ENCODE results near the gene PGD. TPM values are rescaled to one million over a fixed set of nuclear protein-coding genes. Genes with fewer than 3 reads are reported as not detected.

PGD gene
- total RNA-seq, 1 experiment from 2014 or later = 162 TPM

DNA sequence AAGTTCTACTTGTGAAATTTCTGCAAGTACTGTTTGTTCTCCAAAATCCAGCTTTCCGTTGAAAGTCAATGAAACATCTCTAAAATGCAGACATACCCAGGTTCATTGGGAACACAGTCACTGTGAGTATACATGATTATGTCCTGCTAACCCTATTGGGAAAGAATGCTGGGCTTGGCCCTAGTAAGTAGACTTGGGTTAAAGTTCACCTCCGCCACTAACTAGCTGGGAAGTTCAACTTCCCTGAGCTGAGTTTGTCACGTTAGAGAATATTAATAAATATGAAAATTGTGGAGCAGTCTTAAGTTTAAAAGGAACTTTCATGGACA lies 10.5 kb upstream of the PGD start:
- intact Hi-C loops (cut with micrococcal nuclease) = loop anchor here (1.0 kb wide), 1 partner anchor 10 kb away; no protein-coding TSS in a partner anchor
- no peak for TF ChIP-seq EZH2phosphoT487 (IDR thresholded peaks at IDR 0.05; ENCODE audit: borderline replicate concordance, low read length)
- TF ChIP-seq EZH2 (IDR thresholded peaks at IDR 0.05; ENCODE audit: low read length, unreplicated experiment) = no peak
- no peak for TF ChIP-seq CTCF (conservative IDR thresholded peaks at IDR 0.05; ENCODE audit: low read depth, low read length)

DNA sequence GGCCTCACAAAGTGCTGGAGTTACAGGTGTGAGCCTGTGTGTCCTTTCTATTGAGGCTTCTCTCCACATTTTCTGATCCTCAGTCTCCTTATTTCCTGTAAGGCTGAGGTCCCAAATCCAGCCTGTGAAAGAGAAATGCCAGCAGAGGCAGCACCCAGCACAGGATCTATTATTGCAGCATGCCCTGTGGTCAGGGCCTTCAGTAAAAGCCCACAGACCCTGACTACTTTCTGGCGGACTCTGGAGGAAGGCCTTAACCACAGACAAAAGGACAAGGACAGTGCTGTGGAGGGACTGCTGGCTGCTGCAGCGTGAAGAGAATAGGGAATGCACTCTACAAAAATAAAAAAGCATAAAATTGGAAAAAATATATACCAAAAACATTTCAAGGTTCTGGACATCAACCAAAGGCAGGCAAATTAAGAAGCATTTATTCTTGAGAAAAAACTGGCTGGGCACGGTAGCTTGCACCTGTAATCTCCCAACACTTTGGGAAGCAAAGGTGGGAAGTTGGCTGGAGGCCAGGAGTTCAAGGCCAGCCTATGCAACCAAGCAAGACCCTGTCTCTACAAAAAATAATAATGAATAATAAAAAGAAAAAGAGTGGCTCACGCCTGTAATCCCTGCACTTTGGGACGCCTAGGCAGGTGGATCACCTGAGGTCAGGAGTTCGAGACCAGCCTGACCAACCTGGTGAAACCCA lies 9.4 kb upstream of the PGD start:
- no peak for DNase-seq
- Histone ChIP-seq H4K20me1 (ENCODE audit: low read length) (no peaks in the 10 kb centered on the region), H3K27ac (ENCODE audit: low read length) (no peak overlapping the region), H3K9ac (ENCODE audit: low read length) (no peak overlapping the region), H3K36me3 (ENCODE audit: low read depth, low read length) (no peaks in the 10 kb centered on the region), H3K4me2 (ENCODE audit: low read length) (no peak overlapping the region), H3K4me1 (ENCODE audit: insufficient read depth, low read length) (peaks cover 22% of the 10 kb centered on the region), H3K9me2 (replicated peaks; ENCODE audit: low read length) (no peaks in the 10 kb centered on the region), H3K9me3 (ENCODE audit: low read length) (no peaks in the 10 kb centered on the region), H2AFZ (ENCODE audit: low read length) (no peak overlapping the region), H3K27me3 (ENCODE audit: low read length) (no peaks in the 10 kb centered on the region), H3K4me3 (ENCODE audit: low read length) (no peak overlapping the region), H3K79me2 (ENCODE audit: low read length) (no peaks in the 10 kb centered on the region), H3F3A (ENCODE audit: low read length, unreplicated experiment) (no peaks in the 10 kb centered on the region)
- TF ChIP-seq EZH2 (IDR thresholded peaks at IDR 0.05; ENCODE audit: low read length, unreplicated experiment) (no peak), EZH2phosphoT487 (IDR thresholded peaks at IDR 0.05; ENCODE audit: borderline replicate concordance, low read length) (no peak), CTCF (conservative IDR thresholded peaks at IDR 0.05; ENCODE audit: low read depth, low read length) (no peak)
- ChIA-PET POLR2A (ENCODE audit: unreplicated experiment) (no interaction called here), CTCF (no interaction called here)
- intact Hi-C loops (cut with micrococcal nuclease) = no loop called here
- no TSS peak for BruUV-seq (replicated peaks)
- ATAC-seq = no peak

More for the DNA sequence above, 10.5 kb upstream of the PGD start:
- no peaks in the 10 kb centered on the region for H4K20me1 ChIP-seq (ENCODE audit: low read length)
- H3K9me2 ChIP-seq (replicated peaks; ENCODE audit: low read length) = no peaks in the 10 kb centered on the region
- no TSS peak for BruUV-seq (replicated peaks)
- no peaks in the 10 kb centered on the region for H3K36me3 ChIP-seq (ENCODE audit: low read depth, low read length)
- peaks cover 22% of the 10 kb centered on the region for H3K4me1 ChIP-seq (ENCODE audit: insufficient read depth, low read length)
- no peaks in the 10 kb centered on the region for H3K9me3 ChIP-seq (ENCODE audit: low read length)
- DNase-seq (no peak), ATAC-seq (peak; percentile 10; the same call in 1 of the 2 replicates)
- H2AFZ ChIP-seq (ENCODE audit: low read length) = no peak overlapping the region
- CTCF ChIA-PET = interaction anchor here (1.4 kb wide), 1 partner anchor 42 kb away, joined by 7 read pairs; the partner anchor contains the start of gene CENPS
- no peak overlapping the region for H3K9ac ChIP-seq (ENCODE audit: low read length)
- POLR2A ChIA-PET (ENCODE audit: unreplicated experiment) = no interaction called here
- no peaks in the 10 kb centered on the region for H3K27me3 ChIP-seq (ENCODE audit: low read length)
- no peaks in the 10 kb centered on the region for H3F3A ChIP-seq (ENCODE audit: low read length, unreplicated experiment)
- H3K27ac ChIP-seq (ENCODE audit: low read length) = peak overlapping the region; percentile 96
- no peak overlapping the region; the same call in 1 of the 2 replicates for H3K4me3 ChIP-seq (ENCODE audit: low read length)
- H3K79me2 ChIP-seq (ENCODE audit: low read length) = no peaks in the 10 kb centered on the region
- H3K4me2 ChIP-seq (ENCODE audit: low read length) = peak overlapping the region; percentile 70

DNA sequence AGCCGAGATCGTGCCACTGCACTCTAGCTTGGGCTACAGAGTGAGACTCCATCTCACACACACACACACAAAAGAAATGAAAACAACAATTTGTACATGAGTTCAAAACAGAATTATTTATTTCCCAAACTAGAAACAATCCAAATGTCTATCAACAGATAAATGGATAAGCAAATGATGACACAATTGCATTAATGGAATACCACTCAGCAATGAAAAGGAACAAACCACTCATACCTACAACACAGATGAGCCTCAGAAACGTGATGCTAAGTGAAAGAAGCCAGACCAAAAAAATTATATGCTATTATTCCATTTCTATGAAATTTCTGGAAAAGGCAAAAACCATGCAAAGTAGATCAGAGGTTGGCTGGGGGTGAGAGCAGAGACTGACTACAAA lies 2.0 kb upstream of the PGD start:
- ATAC-seq = no peak
- Histone ChIP-seq H3K79me2 (ENCODE audit: low read length) (peaks cover 28% of the 10 kb centered on the region), H3K36me3 (ENCODE audit: low read depth, low read length) (peaks cover 5% of the 10 kb centered on the region), H3K9me3 (ENCODE audit: low read length) (no peaks in the 10 kb centered on the region), H3K27me3 (ENCODE audit: low read length) (no peaks in the 10 kb centered on the region), H3K9ac (ENCODE audit: low read length) (no peak overlapping the region), H3K4me3 (ENCODE audit: low read length) (no peak overlapping the region), H3K4me2 (ENCODE audit: low read length) (no peak overlapping the region), H3K9me2 (replicated peaks; ENCODE audit: low read length) (no peaks in the 10 kb centered on the region), H3K4me1 (ENCODE audit: insufficient read depth, low read length) (peaks cover 15% of the 10 kb centered on the region), H2AFZ (ENCODE audit: low read length) (no peak overlapping the region), H4K20me1 (ENCODE audit: low read length) (peaks cover 20% of the 10 kb centered on the region), H3K27ac (ENCODE audit: low read length) (no peak overlapping the region), H3F3A (ENCODE audit: low read length, unreplicated experiment) (peaks cover 2% of the 10 kb centered on the region)
- no peak for DNase-seq
- BruUV-seq (replicated peaks) = no TSS peak
- ChIA-PET POLR2A (ENCODE audit: unreplicated experiment) (no interaction called here), CTCF (no interaction called here)
- TF ChIP-seq CTCF (conservative IDR thresholded peaks at IDR 0.05; ENCODE audit: low read depth, low read length) (no peak), EZH2phosphoT487 (IDR thresholded peaks at IDR 0.05; ENCODE audit: borderline replicate concordance, low read length) (no peak)
- intact Hi-C loops (cut with micrococcal nuclease) = no loop called here
